ENCODE results near the gene SH3BGRL2. TPM values are rescaled to one million over a fixed set of nuclear protein-coding genes. Genes with fewer than 3 reads are reported as not detected.

SH3BGRL2 gene
- polyA plus RNA-seq, 1 donor (not counting 4 experiments of a cell fraction or from before 2014, with no cell fraction given): 3.8 TPM

DNA sequence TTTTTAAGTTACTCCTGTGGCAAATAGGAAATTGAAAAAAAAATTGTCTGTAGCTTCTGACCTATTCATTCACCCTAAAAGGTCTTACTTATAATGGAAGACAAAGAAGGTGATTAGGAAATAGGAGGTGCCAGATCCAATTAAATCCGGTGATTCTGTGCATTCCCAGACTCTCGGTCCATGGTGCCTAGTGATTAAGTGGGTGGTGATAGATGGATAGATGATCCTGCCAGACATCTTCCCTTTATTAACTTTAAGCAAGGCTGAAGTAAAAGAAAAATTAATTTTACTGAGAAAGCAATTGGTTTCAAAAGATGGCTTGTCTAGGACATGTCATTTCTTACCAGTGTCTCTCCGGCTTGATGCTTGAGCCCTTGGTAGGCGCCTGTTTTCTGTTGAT is 80.0 kb downstream of the SH3BGRL2 start:
- H3K9me1 ChIP-seq (ENCODE audit: control insufficient read depth, extremely low read depth, insufficient read depth, low read length): no peaks in the 10 kb centered on the region
- FAIRE-seq (no peak), DNase-seq (ENCODE audit: low read depth, low spot score) (no peak)
- no peak overlapping the region for H2AFZ ChIP-seq (ENCODE audit: control insufficient read depth, low read length)
- no peaks in the 10 kb centered on the region for H4K20me1 ChIP-seq (ENCODE audit: control insufficient read depth, extremely low read depth, insufficient read depth, low read length)
- no peaks in the 10 kb centered on the region for H3K9me3 ChIP-seq (ENCODE audit: control insufficient read depth, low read depth, low read length)
- H3K27ac ChIP-seq (ENCODE audit: control insufficient read depth, insufficient read depth, low read length): no peak overlapping the region
- H3K4me3 ChIP-seq (ENCODE audit: control insufficient read depth in 2 of 3, extremely low read depth in 1 of 3, insufficient read depth in 2 of 3, low read depth in 1 of 3, low read length in 3 of 3): no peak overlapping the region
- H3K27me3 ChIP-seq (ENCODE audit: control insufficient read depth, extremely low read depth, insufficient read depth, low read length): no peaks in the 10 kb centered on the region
- no peak overlapping the region for H3K4me2 ChIP-seq (ENCODE audit: control insufficient read depth, extremely low read depth, insufficient read depth, low read depth, low read length)
- dilution Hi-C loops (cut with MboI; ENCODE audit: extremely low pct_ligation_motif_present, low sequenced_read_pairs): no loop called here
- H3K36me3 ChIP-seq (ENCODE audit: control insufficient read depth in 2 of 2, extremely low read depth in 1 of 2, insufficient read depth in 2 of 2, low read length in 2 of 2): no peaks in the 10 kb centered on the region
- no peak overlapping the region for H3K9ac ChIP-seq (ENCODE audit: control insufficient read depth, extremely low read depth, insufficient read depth, low read length)
- no peaks in the 10 kb centered on the region for H3K79me2 ChIP-seq (ENCODE audit: control insufficient read depth, insufficient read depth, low read length)
- H3K4me1 ChIP-seq (ENCODE audit: control insufficient read depth, extremely low read depth, insufficient read depth, low read length): no peaks in the 10 kb centered on the region
- TF ChIP-seq, protein P1, sequence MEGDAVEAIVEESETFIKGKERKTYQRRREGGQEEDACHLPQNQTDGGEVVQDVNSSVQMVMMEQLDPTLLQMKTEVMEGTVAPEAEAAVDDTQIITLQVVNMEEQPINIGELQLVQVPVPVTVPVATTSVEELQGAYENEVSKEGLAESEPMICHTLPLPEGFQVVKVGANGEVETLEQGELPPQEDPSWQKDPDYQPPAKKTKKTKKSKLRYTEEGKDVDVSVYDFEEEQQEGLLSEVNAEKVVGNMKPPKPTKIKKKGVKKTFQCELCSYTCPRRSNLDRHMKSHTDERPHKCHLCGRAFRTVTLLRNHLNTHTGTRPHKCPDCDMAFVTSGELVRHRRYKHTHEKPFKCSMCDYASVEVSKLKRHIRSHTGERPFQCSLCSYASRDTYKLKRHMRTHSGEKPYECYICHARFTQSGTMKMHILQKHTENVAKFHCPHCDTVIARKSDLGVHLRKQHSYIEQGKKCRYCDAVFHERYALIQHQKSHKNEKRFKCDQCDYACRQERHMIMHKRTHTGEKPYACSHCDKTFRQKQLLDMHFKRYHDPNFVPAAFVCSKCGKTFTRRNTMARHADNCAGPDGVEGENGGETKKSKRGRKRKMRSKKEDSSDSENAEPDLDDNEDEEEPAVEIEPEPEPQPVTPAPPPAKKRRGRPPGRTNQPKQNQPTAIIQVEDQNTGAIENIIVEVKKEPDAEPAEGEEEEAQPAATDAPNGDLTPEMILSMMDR (optimal IDR thresholded peaks at IDR 0.05 in 1 of 3, IDR thresholded peaks at IDR 0.05 in 1 of 3, conservative IDR thresholded peaks at IDR 0.05 in 1 of 3; ENCODE audit: extremely low read depth in 1 of 3, insufficient read depth in 2 of 3, low read length in 3 of 3): no peak
- TF ChIP-seq EZH2 (IDR thresholded peaks at IDR 0.05; ENCODE audit: low read length): no peak

DNA sequence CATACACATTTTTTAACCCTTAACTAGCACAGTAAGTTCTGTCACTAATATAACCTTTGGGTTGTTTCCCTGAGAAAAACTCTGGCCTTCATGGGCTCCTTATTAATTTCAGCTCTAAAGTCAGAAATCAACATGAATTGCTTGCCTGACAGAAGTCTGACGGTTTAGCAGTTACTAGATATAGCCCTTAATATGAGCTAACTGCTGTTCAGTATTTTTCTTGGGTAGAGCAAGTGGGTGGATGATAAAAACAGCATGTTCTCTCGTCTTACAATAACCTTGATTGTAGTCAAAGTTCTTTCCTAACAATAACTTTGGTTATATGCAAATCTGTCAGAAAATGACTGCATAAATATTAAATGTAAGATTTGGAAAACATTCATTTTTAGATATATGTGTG is 81.0 kb downstream of the SH3BGRL2 start:
- DNase-seq (ENCODE audit: low read depth, low spot score) (no peak), FAIRE-seq (no peak)
- TF ChIP-seq, protein P1 (optimal IDR thresholded peaks at IDR 0.05 in 1 of 3, IDR thresholded peaks at IDR 0.05 in 1 of 3, conservative IDR thresholded peaks at IDR 0.05 in 1 of 3; ENCODE audit: extremely low read depth in 1 of 3, insufficient read depth in 2 of 3, low read length in 3 of 3): no peak
- TF ChIP-seq EZH2 (IDR thresholded peaks at IDR 0.05; ENCODE audit: low read length): no peak
- Histone ChIP-seq H3K9me1 (ENCODE audit: control insufficient read depth, extremely low read depth, insufficient read depth, low read length) (no peaks in the 10 kb centered on the region), H3K79me2 (ENCODE audit: control insufficient read depth, insufficient read depth, low read length) (no peaks in the 10 kb centered on the region), H3K9ac (ENCODE audit: control insufficient read depth, extremely low read depth, insufficient read depth, low read length) (no peak overlapping the region), H4K20me1 (ENCODE audit: control insufficient read depth, extremely low read depth, insufficient read depth, low read length) (no peaks in the 10 kb centered on the region), H3K4me2 (ENCODE audit: control insufficient read depth, extremely low read depth, insufficient read depth, low read depth, low read length) (no peak overlapping the region), H3K36me3 (ENCODE audit: control insufficient read depth in 2 of 2, extremely low read depth in 1 of 2, insufficient read depth in 2 of 2, low read length in 2 of 2) (no peaks in the 10 kb centered on the region), H3K27me3 (ENCODE audit: control insufficient read depth, extremely low read depth, insufficient read depth, low read length) (no peaks in the 10 kb centered on the region), H3K9me3 (ENCODE audit: control insufficient read depth, low read depth, low read length) (no peaks in the 10 kb centered on the region), H2AFZ (ENCODE audit: control insufficient read depth, low read length) (no peak overlapping the region), H3K27ac (ENCODE audit: control insufficient read depth, insufficient read depth, low read length) (no peak overlapping the region), H3K4me1 (ENCODE audit: control insufficient read depth, extremely low read depth, insufficient read depth, low read length) (no peaks in the 10 kb centered on the region), H3K4me3 (ENCODE audit: control insufficient read depth in 2 of 3, extremely low read depth in 1 of 3, insufficient read depth in 2 of 3, low read depth in 1 of 3, low read length in 3 of 3) (no peak overlapping the region)
- dilution Hi-C loops (cut with MboI; ENCODE audit: extremely low pct_ligation_motif_present, low sequenced_read_pairs): no loop called here
